Subcutaneous abdominal adipose tissue (tissue), 5 donors: ENCODE measurements around the gene PVR.
"Not testable (repeated sequence)": the region's sequence is repeated elsewhere in the genome, so short reads cannot be mapped to it uniquely, and the experiment has no call there.

Experiments used
- H3K27ac ChIP-seq: one replicate; pipeline ENCODE4 v1.7.0; 2013; ENCODE audit warnings: low read depth, mild to moderate bottlenecking, inconsistent platforms, low read length, moderate library complexity
- H3K27me3 ChIP-seq, 5 donors: one replicate each; pipeline ENCODE4 v1.7.0; 2013; ENCODE audit warnings: low read length in 5 of 5, inconsistent platforms in 1 of 5; ENCODE audit not compliant: control insufficient read depth in 5 of 5, insufficient read depth in 4 of 5
- H3K36me3 ChIP-seq, 5 donors: one replicate each; pipeline ENCODE4 v1.7.0; 2013; ENCODE audit warnings: low read length in 5 of 5; ENCODE audit not compliant: control insufficient read depth in 5 of 5, insufficient read depth in 5 of 5
- H3K4me1 ChIP-seq, 5 donors: one replicate each; pipeline ENCODE4 v1.7.0; 2013; ENCODE audit warnings: low read length in 5 of 5, mild to moderate bottlenecking in 3 of 5, moderate library complexity in 1 of 5; ENCODE audit not compliant: control insufficient read depth in 5 of 5, insufficient read depth in 5 of 5
- H3K4me3 ChIP-seq, 5 donors: one replicate each; pipeline ENCODE4 v1.7.0; 2013; ENCODE audit warnings: low read length in 5 of 5, low read depth in 1 of 5
- H3K9ac ChIP-seq, 5 donors: one replicate each; pipeline ENCODE4 v1.7.0; 2013; ENCODE audit warnings: low read length in 5 of 5, mild to moderate bottlenecking in 4 of 5, moderate library complexity in 3 of 5
- H3K9me3 ChIP-seq, 5 donors: one replicate each; pipeline ENCODE4 v1.7.0; 2013; ENCODE audit warnings: low read length in 5 of 5; ENCODE audit not compliant: control insufficient read depth in 5 of 5
- donor health status: healthy.
- donor health status: healthy.
- donor health status: healthy.
- donor health status: healthy.
- donor health status: healthy.

Gene PVR

GRCh38 chr19:44628793-44629192, 14.9 kb upstream of the PVR start:
- Histone ChIP-seq H3K9me3 (no peaks in the 10 kb centered on the region), H3K4me1 (no peaks in the 10 kb centered on the region), H3K9ac (no peak overlapping the region), H3K27me3 (peaks cover 0 to 3% (median 0%) of the 10 kb centered on the region in 5 donors), H3K36me3 (no peaks in the 10 kb centered on the region), H3K4me3 (no peak overlapping the region), H3K27ac (no peak overlapping the region)

- not testable (repeated sequence) for H3K4me1 ChIP-seq, H3K36me3 ChIP-seq, H3K27ac ChIP-seq, H3K27me3 ChIP-seq, H3K9me3 ChIP-seq, H3K9ac ChIP-seq, H3K4me3 ChIP-seq
Measured at GRCh38 chr19:44631611-44632010, 12.1 kb upstream of the PVR start.

GRCh38 chr19:44634058-44634457, 9.7 kb upstream of the PVR start:
- H3K36me3 ChIP-seq, H3K4me3 ChIP-seq, H3K4me1 ChIP-seq, H3K9me3 ChIP-seq, H3K27ac ChIP-seq, H3K9ac ChIP-seq, H3K27me3 ChIP-seq: not testable (repeated sequence)

DNA sequence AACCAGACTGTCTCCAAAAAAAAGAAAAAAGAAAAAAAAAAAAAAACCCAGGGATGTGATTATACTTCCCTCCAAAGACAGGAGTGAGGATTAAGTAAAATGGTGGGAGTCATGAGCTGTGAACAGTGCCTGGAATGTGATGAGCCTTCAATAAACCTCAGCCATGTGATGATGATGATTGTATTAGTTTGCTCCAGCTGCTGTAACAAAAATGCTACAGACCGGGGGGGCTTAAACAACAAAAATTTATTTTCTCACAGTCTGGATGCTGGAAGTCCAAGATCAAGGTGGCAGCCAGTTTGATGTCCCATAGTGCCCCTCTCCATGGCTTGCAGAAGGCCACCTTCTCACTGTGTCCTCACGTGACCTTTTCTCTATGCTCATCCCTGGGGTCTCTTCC, 8.9 kb upstream of the PVR start:
- peaks cover 0 to 5% (median 0%) of the 10 kb centered on the region in 5 donors for H3K4me1 ChIP-seq
- H3K4me3 ChIP-seq, result no peak overlapping the region
- H3K36me3 ChIP-seq, result no peaks in the 10 kb centered on the region
- H3K27me3 ChIP-seq, result no peaks in the 10 kb centered on the region
- no peak overlapping the region for H3K9ac ChIP-seq
- no peak overlapping the region for H3K27ac ChIP-seq
- no peaks in the 10 kb centered on the region for H3K9me3 ChIP-seq

DNA sequence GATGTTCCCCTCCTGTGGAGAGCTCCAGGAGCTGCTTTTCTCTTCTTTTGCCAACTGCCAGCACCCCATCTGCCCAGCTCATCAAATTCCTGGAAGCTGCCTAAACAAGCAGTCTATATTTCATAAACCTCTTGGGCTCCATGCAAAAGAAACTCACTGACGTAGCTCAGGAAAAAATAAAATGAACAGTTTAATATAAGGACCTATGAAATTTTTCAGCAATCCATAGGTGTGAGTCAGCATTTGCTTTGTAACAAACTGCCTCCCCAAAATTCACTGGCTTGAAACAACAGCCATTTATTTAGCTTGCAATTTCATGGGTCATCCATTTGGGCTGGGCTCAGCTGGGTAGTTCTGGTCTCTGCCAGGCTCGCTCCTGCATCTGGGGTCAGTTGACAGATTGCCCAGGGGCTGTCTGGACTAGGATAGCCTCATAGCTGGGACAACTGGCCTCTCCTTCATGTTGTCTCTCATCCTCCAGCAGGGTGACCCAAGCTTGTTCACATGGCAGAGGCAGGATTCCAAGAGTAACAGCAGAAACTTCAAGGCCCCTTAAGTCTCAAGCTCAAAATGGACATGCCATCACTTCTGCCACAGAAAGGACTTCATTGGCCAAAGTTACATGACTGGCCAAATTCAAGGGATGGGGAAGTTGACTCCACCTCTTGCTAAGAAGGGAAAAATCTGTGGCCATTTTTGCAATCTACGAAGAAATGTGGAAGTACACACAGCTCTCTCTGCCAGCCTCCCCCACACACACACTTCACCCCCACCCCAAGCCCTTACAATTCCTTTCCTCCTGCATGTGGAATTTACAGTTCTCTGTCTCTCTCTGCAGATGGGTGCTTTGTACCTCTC, 7.9 kb upstream of the PVR start:
- H3K27me3 ChIP-seq, result no peaks in the 10 kb centered on the region
- H3K36me3 ChIP-seq, result no peaks in the 10 kb centered on the region
- peaks cover 0 to 7% (median 0%) of the 10 kb centered on the region in 5 donors for H3K4me1 ChIP-seq
- no peak overlapping the region for H3K27ac ChIP-seq
- H3K4me3 ChIP-seq, result no peak overlapping the region
- no peak overlapping the region for H3K9ac ChIP-seq
- no peaks in the 10 kb centered on the region for H3K9me3 ChIP-seq

DNA sequence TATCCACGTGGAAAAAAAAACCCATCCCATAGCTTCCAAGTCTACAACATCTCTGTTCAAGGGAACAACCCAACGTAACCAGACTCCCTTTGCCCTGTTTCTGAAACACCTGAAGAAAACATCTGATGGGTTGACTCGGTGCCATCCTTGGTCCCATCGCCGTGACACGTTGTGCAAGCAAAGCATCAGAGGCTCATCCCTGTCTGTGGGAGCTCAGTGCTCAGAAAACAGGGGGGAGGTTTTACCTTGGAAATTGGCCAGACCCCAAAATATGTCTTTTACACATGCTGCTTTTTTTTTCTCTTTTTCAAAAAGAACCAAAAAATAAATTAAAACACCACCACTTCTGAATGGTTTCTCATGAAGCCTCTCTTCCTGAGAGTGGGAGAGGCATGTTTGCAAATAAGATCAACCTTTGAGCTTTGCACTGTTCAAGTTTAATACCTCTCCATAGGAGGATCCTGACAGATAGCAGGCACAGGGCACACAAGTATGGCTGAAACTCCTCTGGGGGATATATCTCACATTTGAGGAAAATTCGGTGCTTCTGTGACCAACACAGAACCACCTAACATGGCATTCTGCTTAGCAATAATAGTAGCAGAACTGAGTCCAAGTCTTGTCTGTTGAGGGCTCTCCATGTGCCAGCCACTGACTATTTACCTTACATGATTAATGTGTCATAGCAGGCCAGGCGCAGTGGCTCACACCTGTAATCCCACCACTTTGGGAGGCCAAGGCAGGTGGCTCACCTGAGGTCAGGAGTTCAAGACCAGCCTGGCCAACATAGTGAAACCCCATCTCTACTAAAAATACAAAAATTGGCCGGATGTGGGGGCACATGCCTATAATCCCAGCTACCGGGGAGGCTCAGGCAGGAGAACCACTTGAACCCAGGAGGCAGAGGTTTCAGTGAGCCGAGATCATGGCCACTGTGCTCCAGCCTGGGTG, 7.0 kb upstream of the PVR start:
- Histone ChIP-seq H3K4me3 (no peak overlapping the region), H3K4me1 (peaks cover 0 to 7% (median 0%) of the 10 kb centered on the region in 5 donors), H3K36me3 (no peaks in the 10 kb centered on the region), H3K27me3 (no peaks in the 10 kb centered on the region), H3K9me3 (no peaks in the 10 kb centered on the region), H3K27ac (no peak overlapping the region), H3K9ac (no peak overlapping the region)

DNA sequence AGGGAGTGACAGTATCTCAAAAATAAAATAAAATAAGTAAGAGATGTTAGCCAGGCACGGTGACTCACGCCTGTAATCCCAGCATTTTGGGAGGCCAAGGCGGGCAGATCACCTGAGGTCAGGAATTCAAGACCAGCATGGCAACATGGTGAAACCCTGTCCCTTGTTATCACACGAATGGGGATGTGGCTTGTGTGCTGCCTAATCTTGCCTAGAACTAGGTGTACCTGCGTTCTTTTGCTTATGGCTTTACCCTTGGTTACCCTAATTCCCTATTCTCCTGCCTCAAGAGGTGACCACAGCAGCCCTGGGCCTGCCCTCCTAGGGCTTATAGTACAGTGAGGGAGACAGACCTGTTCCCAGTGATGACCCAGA, 6.3 kb upstream of the PVR start:
- Histone ChIP-seq H3K4me3 (no peak overlapping the region), H3K4me1 (peaks cover 0 to 7% (median 0%) of the 10 kb centered on the region in 5 donors), H3K27me3 (no peaks in the 10 kb centered on the region), H3K9ac (no peak overlapping the region), H3K36me3 (no peaks in the 10 kb centered on the region), H3K9me3 (no peaks in the 10 kb centered on the region), H3K27ac (no peak overlapping the region)

DNA sequence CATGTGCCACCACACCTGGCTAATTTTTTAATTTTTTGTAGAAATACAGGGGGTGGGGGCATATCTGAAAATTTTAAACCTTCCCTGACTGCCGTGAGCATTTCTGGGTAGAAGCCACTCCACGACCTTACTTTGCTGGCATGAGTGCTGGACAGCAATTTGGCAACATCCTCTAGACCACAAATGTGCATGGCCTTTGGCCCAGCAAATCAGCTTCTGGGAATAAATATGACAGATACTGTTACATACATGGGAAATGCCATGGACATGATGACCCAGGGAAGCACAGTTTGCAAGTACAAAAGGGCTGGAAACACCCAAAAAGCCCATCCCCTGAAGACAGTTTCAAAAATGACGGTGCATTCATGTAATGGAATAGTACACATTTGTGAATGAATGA, 3.2 kb upstream of the PVR start:
- Histone ChIP-seq H3K9ac (no peak overlapping the region), H3K27ac (no peak overlapping the region), H3K27me3 (no peaks in the 10 kb centered on the region), H3K9me3 (no peaks in the 10 kb centered on the region), H3K36me3 (no peaks in the 10 kb centered on the region), H3K4me3 (no peak overlapping the region), H3K4me1 (peaks cover 2 to 19% (median 14%) of the 10 kb centered on the region in 5 donors)

- H3K4me3 ChIP-seq, result no peak overlapping the region
- H3K27me3 ChIP-seq, result no peaks in the 10 kb centered on the region
- no peaks in the 10 kb centered on the region for H3K9me3 ChIP-seq
- H3K27ac ChIP-seq, result no peak overlapping the region
- no peak overlapping the region for H3K9ac ChIP-seq
- no peaks in the 10 kb centered on the region for H3K36me3 ChIP-seq
- H3K4me1 ChIP-seq, result peaks cover 2 to 17% (median 10%) of the 10 kb centered on the region in 5 donors
Measured at GRCh38 chr19:44641501-44642265, 2.0 kb upstream of the PVR start.
